ENCODE results near the gene SLC2A13.

Gene SLC2A13

GRCh38 chr12:40105515-40106201, at the start of gene SLC2A13:
Gene SLC2A13, minus strand, starts transcription at chr12:40106081. Its CDS starts 273 bp downstream, at chr12:40105808.
- peak; percentile 70 for DNase-seq (ENCODE audit: low spot score)

GRCh38 chr12:40154381-40154780, 48.5 kb upstream of the SLC2A13 start:
- no peak for DNase-seq (ENCODE audit: low spot score)

DNA sequence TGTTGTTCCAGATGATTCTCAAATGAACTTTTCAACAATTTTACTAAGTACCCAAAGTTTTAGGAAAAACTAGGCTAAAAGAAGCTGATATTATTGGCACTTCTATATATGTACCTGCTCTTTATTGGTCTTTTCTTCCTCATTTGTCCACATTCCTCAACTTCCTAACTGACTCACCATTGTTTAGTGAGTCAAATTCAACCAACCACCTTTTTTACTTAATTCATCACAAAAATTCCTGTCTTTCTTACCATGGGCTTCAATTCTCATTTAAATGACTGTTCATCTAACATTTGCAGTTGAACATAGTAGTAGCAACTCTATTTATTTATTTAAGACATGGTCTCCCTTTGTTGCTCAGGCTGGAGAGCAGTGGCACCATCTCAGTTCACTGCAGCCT, 47.6 kb upstream of the SLC2A13 start:
- no peak for DNase-seq (ENCODE audit: low spot score)

GRCh38 chr12:40152783-40153383, 47.0 kb upstream of the SLC2A13 start:
- DNase-seq (ENCODE audit: low spot score), result peak; percentile 70

- no peak for DNase-seq (ENCODE audit: low spot score)
Observed at GRCh38 chr12:40149673-40150260, 43.9 kb upstream of the SLC2A13 start.

DNA sequence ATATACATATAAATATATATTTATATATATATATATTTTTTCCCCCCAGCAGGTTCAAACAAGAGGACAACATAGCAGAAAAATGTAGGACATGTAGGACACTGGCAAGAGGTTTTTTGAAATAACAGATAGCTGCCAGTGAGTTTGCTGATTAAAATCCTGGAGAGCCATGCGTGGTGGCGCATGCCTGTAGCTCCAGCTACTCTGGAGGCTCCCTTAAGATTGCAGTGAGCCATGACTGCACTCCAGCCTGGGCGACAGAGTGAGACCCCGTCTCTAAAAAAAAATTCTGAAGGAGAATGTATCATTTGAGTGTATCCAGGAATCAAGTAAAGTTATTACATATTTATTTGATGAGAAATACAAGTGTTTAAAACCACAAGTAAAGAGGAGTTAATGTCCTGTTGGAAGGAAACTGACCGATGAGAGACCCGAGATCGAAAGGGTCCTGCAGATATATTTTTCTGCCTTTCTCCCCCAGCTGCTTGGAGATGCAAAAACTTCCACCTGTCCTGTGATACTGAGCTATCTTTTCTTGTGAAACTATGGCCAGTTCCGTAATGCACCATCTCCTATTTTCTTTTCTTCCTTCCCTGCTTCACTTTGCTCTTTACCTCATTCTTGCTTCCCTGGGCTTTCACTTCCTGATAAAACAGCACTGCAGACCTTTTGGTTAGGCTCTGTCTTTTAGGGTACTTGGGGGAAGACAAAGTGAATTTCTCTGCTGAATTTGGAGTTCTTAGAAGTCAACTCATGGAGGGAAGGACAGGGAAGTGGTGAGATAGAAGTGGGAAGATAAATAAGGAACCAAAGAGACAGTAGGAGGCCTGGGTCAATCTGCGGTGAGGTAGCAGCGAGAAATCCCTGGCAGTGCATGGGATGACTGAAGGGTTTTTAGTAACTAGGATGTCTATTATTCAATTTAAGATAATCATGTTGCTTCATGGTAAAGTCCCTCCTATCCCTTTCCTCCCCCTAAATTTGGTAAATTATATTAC, 41.2 kb upstream of the SLC2A13 start:
- no peak for DNase-seq (ENCODE audit: low spot score)

GRCh38 chr12:40145896-40146295, 40.0 kb upstream of the SLC2A13 start:
- DNase-seq (ENCODE audit: low spot score), result no peak

DNA sequence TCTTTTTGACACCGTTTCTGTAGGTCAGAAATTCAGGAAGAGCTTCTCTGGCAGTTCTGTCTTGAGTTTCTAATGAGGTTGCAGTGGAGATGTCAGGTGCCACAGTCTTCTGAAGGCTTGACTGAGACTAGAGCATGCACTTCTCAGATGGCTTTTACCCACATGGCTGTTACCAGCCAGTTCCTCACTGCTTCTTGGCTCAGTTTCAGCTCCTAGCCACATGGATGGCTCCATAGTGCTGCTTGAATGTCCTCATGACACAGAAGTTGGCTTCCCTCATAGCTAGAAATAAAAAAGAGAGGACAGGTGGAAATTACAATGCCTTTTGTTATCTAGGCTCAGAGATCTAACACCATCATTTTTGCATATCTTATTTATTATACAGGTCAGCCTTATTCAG, 38.1 kb upstream of the SLC2A13 start:
- DNase-seq (ENCODE audit: low spot score), result peak; percentile 6

GRCh38 chr12:40142001-40142744, 36.3 kb upstream of the SLC2A13 start:
- DNase-seq (ENCODE audit: low spot score), result no peak

GRCh38 chr12:40138526-40138925, 32.6 kb upstream of the SLC2A13 start:
- no peak for DNase-seq (ENCODE audit: low spot score)

DNA sequence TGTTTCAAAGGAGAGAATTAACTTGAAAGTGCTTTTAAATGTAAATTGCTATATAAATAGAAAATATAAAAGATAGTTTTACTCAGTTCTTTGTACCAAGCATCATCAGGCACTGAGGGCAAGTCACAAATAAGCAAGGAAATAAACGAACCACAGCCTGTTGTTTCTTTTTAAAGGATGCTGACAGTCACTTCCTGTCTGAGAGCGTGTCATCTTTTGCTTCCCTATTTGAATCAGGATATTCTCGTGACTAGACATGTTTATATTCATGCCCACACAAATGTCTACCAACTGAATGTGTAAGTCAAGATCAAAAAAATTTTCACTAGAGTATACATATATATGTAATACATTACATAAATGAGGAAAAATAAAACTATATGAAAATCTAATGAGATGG, 31.4 kb upstream of the SLC2A13 start:
- DNase-seq (ENCODE audit: low spot score), result peak; percentile 39

DNA sequence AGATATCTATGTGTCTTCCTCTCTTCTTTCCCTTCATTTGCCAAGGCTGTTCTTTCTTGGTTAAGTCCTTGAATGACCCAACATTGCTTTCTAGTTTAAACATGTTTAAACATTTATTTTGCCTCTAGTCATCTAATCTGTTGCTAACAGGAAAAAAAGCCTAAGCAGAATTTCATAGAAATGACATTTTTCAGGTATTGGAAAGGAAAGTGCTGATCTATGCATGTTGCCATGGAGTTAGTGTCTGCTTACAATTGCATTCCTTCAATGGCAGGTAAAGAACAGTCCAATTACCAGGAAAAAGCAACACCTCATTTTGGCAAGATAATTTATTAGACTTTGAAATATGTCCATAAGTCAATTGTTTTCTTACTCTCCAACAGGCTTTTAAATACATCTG, 21.5 kb upstream of the SLC2A13 start:
- no peak for DNase-seq (ENCODE audit: low spot score)

DNA sequence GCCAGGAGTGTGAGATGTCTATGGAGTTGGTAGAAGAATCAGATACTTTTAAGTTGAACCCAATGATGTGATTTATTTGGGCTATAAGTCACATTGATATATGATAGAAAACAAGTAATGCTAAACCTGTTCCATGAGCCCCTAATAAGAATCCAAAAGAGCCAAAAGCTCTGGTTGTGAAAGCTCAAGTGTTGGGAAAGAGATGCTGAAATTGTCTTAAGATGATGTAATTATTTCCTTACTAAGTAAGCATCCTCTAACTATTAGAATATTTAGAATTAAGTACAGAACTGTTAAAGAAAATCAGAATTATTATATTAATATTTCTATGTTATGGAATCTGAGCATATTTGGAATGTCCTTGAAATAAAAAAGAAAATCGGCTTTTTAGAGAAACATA, 17.6 kb upstream of the SLC2A13 start:
- no peak for DNase-seq (ENCODE audit: low spot score)

GRCh38 chr12:40122842-40123241, 17.0 kb upstream of the SLC2A13 start:
- no peak for DNase-seq (ENCODE audit: low spot score)

- DNase-seq (ENCODE audit: low spot score), result no peak
Observed at GRCh38 chr12:40117818-40118217, 11.9 kb upstream of the SLC2A13 start.

DNA sequence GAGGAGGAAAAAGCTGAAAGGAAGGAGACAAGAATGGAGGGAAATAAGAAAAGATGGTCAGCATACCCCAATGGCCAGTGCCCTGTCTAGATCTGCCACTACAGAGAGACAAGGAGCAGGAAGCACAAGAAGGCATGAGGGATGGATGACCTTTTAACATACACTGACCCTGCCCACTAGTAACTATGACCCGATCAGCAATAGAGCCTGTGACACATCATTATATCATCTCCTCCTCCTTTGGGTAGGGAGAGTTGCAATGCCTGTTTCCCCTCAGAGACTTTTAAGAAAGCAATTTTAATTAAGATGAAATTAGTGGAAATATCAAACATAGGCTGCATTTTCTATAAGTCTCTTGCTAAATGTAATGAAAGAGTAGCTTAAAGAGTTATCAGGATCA, 4.7 kb upstream of the SLC2A13 start:
- no peak for DNase-seq (ENCODE audit: low spot score)

GRCh38 chr12:40107803-40108620, 2.1 kb upstream of the SLC2A13 start:
- DNase-seq (ENCODE audit: low spot score), result no peak

DNA sequence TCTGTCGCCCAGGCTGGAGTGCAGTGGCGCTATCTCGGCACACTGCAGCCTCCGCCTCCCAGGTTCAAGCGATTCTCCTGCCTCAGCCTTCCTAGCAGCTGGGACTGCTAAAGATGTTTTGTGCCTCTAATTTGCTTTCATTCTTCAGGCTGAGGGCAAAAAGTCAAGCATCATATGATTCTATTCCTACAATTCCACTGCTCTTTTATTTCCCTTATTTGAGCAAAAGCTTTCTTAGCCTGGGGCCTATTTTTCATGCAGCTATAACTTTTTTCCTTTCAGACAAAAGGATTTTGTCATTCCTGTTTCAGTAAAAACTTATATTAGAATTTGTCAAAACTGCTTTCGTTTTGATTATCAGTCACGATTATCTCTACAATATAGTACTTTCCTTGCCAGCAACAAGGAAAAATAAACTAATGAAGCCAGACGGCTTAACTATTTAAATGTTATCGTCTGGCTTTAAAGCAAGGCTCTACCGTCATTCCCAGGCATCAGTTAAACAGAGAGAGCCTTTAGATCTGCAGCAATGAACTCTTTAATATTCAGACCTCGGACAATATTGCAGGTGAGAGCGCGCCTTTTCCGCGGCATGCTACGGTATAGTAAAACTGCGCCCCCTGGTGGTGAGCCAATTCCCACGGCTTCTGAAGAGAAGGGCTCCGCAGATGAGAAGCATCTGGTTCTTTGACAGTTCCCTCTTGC, 1.4 kb upstream of the SLC2A13 start:
- peak; percentile 83 for DNase-seq (ENCODE audit: low spot score)

GRCh38 chr12:40106655-40107054, 774 bp upstream of the SLC2A13 start:
- DNase-seq (ENCODE audit: low spot score), result no peak

GRCh38 chr12:40106202-40106533, 287 bp upstream of the SLC2A13 start:
- DNase-seq (ENCODE audit: low spot score), result no peak

GRCh38 chr12:40105265-40105514, 691 bp downstream of the SLC2A13 start:
- DNase-seq (ENCODE audit: low spot score), result no peak
